NCI-H2029 treated with DMSO at 0.1 percent for 48 hours (cell line): ENCODE data around the gene NDFIP1.
"Not testable (repeated sequence)": the region's sequence is repeated elsewhere in the genome, so short reads cannot be mapped to it uniquely, and the experiment has no call there.

Experiments used
- DNase-seq: peaks from one replicate; lab custom pipeline; 2025; lab: John Stamatoyannopoulos, UW

The NDFIP1 gene, protein sequence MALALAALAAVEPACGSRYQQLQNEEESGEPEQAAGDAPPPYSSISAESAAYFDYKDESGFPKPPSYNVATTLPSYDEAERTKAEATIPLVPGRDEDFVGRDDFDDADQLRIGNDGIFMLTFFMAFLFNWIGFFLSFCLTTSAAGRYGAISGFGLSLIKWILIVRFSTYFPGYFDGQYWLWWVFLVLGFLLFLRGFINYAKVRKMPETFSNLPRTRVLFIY

DNA sequence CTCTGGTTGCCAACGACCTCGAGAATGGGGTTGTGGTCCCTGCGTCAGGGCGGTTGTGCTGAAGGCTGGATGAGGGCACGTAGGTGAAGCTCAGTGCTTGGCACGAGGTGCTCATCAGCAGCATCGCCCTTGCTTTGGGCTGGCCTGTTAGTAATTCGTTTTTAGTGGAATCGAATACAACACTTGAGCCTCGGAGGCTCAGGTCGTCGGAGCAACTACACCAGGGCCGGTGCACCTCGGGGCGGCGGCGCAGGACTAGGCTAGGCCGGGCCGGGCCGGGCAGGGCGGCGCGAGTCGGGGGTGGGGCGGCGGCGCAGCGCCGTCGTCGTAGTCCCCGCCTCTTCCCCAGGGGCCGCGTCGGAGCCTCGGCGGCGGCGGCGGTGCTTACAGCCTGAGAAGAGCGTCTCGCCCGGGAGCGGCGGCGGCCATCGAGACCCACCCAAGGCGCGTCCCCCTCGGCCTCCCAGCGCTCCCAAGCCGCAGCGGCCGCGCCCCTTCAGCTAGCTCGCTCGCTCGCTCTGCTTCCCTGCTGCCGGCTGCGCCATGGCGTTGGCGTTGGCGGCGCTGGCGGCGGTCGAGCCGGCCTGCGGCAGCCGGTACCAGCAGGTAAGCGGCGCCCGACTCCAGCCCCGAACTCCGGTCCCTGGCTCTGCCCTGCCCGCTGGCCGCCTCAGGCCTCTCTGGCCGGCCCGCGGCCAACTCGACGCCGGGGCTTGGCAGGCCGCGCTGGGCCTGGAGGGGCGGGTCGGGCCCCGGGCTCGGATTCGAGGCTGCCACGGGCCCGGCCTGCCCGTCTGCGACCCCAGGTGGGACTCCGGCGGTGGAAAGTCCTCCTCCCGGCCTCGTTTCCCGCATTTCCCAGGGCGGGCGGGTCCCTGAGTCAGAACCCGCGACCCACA, at the start of gene NDFIP1:
Gene NDFIP1 (plus strand): TSS at position 348 of the 899 bp plus-strand sequence. CDS start 196 bp downstream, at position 544.
- DNase-seq, result peak; percentile 22

DNA sequence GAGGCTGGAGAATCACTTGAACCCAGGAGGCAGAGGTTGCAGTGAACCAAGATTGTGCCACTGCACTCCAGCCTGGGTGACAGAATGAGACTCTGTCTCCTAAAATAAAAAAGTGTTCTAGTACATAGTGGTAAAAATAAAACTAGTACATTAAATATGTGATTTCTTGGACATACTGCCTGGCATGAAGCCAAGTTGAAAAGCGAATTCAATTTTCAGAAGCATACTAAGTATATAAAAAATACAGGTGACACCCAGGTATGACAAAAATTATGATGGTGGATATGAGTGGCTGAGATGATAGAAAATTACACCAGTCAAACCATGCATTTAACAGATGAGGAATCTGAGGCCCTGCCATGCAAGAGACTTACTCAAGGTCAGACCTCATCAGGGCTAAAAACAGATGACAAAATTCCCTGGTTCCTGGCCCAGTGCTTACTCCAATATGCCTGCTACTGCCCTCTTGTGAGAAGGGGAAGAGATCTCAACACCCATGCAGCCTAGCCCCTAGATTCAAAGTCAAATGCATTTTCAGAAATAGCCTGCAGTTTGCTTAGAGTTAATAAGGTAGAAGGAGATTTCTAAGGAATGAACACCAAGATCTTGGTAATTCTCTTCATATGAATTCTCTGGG, 49.2 kb upstream of the NDFIP1 start:
- DNase-seq, result no peak

DNA sequence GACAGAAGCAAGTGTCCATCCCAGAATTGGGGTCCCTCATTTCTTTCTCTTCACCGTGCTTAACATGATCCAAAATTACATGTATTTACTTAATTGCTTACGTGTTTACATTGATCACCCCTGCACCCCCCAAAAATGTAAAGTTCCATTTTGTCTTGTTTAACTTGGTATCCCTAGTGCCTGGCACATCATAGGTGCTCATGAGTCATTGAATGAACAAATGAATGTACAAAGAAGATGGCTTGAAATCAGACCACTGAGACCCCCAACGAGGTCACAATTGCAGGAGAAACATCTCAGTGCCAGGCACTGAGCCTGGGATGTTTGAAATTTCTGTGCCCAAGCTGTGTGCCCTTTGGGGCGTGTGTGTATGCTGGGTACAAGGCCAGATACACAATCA, 45.2 kb upstream of the NDFIP1 start:
- DNase-seq, result no peak

DNA sequence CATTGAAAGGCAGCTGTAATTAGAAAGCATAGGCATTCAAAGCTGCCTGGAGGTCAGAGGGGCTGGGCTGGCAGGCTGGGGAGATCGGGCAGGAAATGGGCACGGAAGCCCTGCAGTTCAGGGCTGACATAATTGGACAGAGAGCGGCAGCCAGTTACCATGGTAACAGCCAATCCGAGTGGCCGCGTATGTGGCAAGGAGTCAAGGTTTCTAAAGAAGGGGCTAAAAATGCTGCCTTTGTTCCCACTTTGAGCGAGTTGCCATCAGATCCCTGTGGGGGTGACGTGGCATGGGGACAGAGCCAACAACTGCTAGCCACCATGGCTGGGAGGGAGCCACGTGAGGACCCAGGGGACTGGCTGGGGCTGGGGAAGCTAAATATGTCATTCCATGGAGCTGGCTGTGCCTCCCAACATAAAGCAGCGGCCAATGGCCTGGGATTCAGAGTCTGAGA, 44.7 kb upstream of the NDFIP1 start:
- no peak for DNase-seq

DNA sequence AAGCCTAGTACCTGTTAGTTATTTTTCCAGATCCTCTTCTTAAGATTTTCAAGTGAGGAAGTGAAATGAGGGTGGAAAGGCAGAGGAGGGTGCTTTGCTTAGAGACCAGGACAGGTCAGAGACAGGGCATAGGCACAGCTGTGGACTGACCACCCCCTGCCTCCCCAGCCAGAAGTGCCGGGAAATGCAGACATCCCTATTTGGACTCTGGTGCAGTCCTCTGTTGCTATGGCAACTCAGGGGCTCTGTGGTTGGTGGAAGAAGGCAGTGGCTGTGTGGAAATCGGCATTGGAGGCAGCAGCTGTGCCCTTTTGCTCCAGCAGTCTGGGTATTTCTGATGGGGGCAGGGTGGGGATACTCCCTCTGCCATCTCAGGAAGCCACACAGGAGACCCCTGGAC, 43.3 kb upstream of the NDFIP1 start:
- no peak for DNase-seq

DNA sequence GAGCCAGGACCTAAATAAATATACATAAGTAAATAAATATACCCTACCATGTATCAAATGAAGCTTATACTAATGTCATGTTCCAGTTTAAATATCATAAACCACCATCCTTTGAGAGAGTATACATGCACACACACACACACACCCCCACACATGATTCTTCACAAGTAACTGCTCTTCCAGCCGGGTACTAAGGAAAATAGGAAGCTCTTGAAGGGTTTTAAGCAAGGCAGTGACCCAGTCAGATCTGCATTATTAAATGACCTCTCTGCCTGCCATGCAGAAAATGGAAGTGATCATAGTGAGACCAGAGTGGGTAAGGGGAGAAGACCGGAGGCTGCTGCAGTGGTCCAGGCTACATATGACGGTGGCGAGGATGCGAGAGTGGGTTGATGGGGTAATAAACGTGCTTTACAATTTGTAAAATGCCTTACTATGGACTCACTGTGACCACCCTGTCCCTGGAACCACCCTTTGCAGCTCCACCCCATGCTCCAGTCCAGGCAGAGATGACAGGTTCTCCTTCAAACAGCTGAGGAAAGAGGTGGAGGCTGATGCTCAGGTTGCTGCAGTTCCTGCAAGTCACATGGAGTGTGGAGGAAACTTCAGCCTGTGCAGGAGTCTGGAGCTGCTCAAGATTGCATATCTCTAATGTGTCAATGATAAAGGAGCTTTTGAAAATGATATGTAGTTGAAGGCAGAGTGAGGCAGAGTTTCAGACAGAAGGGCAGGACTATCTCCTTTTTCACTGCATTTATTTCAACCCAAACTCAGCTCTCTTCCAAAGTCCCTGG, 38.8 kb upstream of the NDFIP1 start:
- DNase-seq, result no peak

DNA sequence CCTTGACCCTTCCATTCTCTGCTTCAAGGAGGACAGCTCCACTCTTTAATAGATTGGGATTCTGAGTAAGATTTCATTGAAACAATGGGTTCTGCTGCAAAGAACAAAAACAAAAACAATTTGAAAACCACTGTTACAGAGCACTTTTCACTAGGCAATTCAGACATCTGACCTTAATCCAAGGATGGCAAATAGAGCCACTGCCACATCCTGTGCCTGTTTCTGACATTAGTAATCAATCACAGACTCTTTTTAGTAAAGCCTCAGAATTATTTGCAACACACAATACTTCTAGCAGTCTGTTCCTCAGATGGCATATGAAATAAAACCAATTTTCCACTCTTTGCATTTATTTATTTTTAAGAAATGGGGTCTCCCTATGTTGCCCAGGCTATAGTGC, 37.8 kb upstream of the NDFIP1 start:
- DNase-seq, result no peak

DNA sequence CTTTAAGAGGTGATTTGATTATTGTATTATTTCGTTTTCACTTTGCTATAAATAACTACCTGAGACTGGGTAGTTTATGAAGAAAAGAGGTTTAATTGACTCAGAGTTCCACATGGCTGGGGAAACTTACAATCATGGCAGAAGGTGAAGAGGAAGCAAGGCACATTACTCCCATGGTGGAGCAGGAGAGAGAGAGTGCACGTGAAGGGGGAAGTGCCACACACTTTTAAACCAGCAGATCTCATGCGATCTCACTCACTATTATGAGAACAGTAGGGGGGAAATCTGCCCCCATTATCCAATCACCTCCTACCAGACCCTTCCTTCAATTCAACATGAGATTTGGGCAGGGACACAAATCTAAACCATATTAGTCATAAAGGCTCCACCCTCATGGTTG, 36.1 kb upstream of the NDFIP1 start:
- no peak for DNase-seq

DNA sequence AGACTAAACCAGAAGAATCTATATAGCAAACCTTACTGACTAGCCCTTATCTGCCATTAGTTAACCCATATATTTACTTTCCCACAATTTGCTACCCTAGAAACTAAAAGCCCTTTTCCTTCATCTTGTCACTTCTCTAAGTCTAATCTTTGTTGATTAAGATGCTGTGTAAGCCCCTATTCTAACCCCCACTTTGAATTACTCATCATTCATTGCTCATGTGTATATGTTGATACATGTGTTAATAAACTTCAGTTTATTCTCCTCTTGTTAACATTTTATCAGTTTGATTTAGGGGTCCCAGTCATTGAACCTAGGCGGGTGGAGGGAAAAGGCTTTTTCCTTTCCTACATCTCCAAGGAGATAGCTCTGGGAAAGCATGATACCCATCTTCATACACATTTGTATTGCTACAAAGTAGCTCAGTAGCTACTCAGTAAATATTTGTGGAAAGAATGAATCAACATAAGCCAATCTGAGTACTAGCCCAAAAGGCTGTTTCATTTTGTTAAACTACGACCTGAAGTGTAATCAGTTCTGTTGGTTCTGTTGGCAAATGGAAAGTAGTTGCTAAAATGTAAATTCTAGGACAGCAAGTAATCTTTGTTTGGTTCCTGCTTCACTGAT, 35.1 kb upstream of the NDFIP1 start:
- no peak for DNase-seq

DNA sequence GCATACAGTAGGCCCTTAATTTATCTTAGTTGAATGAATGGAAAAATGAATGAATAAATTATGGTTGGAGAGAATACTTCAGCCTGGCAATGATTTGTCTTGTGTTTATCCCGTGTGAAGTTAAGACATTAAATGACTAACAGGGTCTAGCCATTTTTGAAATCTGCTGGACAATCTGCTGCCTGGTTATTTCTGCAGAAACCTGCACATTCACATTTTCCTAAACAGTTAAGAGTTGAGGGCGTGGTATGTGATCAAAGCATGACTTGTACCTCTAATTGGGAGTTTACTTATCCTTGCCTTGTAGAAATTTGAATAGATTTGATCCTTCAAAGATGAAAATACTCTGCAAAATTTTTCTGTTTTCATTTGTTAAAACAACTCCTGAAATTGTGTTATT, 34.6 kb upstream of the NDFIP1 start:
- DNase-seq, result no peak

DNA sequence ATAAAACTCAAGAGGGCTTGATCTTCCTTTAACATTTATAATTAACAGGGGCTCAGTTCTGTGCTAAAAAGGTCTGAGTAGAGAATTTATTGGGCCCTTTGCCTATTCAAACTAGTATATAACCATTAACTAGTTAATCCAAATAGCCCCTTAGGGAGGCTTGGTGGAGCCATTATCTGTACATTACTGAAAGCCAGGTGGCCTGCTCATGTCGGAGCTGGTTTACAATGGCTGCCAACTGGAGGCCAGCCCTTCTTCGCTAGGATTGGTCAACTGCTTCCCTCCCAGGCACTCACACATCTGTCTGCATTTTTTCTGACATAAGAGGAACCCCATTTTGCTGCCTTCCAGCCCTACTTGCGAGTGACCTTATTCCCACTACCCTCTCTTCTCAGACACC, 30.4 kb upstream of the NDFIP1 start:
- no peak for DNase-seq

DNA sequence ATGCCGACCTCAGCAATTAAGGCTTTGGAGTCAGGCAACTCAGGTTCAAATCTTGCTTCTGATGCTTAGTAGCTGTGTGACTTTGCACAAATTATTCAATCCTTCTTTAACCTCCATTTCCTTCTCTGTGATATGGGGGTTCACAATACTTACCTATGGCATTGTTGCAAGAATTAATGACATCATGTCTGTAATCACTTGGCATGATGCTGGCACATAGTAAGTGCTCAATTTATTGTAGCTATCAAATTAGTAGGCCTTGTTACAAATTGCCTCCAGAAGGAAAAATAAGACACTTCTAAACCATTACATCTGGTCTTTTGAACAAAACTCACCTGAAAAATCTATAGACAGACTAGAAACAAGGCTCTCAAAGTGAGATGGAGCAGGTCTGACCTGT, 29.9 kb upstream of the NDFIP1 start:
- DNase-seq, result no peak

DNA sequence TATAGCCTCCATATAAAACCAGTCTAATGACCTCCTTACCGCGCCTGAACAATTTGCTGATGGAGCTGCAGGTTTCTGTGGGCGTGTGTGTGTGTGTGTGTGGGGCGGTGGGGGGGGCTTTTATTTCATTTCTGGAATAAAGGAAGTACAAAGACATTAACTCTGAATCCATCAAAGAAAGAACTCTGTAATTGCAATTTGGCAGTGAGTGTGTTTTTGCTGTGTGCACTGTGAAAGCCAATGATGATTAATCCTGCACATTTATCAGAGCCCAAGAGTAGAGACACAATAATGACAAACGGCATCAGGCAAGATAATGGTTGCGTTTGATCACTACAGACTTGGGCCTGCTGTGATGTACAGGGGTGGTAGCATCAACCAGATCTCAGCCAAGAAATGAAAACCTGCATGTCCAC, 29.3 kb upstream of the NDFIP1 start:
- DNase-seq, result no peak

DNA sequence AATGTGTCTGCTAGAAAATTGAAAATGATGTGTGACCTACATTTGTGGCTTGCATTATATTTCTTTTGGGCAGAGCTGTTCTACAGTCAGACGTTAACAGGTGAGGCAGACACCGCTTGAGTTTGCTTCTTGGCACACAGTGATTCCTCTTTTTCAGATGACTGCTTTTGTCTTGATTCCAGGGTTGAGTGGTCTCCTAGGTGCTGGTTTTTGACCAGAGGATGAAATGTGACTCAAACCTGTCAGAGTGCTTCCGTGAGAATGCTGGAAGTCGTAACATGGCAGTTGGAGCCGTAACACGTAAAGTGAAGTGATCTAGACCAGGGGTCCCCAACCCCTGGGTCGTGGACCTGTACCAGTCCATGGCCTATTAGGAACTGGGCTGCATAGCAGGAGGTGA, 28.3 kb upstream of the NDFIP1 start:
- DNase-seq, result no peak

DNA sequence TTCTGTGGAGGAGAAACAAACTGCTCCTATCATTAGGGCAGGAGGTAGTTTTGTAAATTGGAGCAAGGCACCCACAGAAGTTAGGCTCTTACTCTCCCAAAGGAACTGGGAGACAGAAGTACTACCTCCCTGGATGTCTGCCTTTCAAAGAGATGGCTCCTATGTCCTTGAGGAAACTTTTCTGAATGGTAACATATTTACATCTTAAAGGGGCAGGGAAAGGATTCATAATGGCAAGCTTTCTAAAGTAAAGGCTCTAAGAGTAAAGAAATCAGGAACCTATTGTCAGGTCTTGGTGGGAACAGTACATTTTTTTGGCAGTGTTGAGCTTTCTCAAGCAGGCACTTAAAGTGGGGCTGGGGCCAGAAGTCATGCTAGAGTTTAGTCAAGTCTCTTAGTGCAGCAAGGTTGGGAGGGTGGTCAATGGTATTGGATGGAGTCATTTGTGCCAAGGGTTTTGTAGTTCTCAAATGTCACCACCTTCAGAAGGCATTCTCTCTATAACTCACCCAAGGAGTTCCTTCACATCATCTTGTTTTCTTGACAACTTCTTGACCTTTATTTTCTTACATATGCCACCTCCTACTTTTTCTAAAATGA, 26.3 kb upstream of the NDFIP1 start:
- DNase-seq, result no peak

DNA sequence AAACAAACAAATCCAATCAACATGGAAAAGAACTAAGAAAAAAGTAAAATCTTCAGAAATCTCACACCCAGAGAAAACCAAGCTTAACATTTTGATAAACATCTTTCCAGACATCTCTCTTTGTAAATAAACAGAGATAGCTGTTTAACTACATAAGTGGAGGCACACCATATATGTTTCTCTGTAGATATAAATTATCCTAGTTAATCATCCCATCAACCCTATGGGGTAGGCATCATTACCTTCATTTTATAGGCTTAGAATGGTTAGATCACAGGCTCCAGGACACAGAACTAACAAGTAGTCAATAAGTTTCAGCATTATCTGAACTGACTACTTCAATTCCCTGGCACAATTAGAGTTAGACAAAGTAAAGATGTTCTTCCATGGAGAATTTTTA, 22.4 kb upstream of the NDFIP1 start:
- no peak for DNase-seq

DNA sequence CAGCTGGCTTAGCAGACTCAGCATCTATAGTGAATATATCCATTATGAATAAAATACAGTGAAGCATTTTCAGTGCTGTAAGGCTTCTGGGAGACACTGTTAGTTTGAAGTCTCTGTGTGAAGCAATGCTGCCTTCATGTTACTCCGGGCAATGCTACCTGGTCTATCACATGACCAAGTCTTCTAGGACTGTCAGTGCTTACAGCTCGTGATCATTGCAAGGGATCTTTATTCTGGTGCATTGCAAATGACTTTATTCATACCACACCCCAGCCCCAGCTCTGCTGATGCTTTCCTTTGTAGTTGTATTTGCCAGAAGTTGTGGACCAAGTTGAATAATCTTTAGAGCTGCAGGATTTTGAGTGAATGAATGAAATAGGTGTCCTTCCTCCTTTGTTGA, 21.9 kb upstream of the NDFIP1 start:
- no peak for DNase-seq

DNA sequence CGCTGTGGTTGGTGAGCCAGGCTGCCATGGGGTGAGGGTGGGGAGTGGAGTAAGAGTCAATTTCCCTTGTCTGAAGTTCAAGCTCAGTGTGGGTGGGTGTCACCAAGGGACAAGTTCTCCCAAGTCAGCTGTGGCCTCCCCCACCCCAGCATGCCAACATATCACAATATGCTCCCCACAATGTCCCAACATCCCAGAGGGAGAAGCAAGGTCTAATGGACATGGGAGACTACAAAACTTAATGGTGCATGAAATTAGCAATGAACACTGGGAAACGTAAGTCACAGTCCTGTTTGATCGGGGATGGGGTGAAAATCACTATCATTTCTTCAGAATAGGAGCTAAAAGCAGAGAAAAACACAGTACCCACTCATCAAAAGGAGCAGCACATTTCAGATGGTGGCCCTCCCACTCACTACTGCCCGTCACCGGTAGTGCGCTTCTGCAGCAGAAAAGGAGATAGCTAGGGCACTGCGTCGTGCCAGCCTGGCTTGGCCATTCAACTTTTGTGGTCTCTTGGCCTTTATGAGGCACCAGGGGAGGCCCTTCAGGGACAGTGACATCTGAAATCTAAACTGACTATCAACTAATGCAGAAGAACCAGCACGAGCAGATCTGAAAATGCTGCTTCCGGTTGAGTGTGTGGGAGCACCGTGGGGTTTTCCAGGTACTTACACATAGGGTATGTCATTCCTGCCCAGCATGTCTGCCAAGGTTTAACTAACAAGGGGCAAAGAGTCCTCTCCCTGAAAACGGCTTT, 20.5 kb upstream of the NDFIP1 start:
- no peak for DNase-seq

DNA sequence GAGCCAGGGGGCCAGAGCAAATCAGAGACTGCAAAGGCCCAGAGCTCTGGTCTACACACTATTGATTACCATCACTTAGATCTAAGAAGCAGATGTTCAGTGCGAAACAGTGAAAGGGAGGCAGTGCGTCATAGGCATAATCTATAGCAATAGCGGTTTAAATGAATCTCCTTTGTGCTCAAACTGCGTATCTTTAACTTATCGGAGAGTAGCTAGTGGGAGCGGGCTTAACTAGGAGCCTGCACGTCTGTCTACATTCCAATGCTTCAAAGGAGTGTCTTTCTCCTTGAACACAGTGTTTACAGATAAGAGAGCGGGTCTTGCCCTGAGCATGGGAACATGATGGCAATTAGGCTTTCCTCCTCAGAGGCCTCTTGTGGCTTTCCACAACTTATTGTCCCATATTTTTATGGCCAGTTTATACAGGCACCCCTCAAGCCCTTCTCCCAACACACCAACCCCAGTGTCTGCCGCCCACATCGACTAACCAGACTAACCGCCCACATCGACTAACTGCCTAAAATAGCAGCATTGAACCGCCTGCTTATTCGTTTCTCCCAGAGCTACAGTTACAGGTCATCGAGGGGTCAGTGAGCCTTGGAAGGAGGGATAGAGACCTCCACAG, 19.6 kb upstream of the NDFIP1 start:
- DNase-seq, result not testable (repeated sequence)

DNA sequence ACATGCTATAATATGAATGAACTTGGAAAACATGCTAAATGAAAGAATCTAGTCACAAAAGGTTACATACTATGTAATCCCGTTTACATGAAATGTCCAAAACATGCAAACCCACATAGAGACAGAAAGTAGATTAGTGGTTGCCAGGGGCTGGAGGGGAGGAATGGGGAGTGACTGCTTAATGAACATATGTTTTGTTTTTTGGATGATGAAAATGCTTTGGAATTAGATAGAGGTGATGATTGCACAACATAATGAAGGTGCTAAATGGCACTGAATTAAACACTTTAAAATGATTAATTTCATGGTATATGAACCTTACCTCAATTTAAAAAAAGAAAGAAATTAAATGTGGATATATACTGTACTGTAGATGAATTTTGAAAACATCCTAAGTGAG, 17.6 kb upstream of the NDFIP1 start:
- DNase-seq, result no peak
